ENCODE results near the gene SDK2.

DNA sequence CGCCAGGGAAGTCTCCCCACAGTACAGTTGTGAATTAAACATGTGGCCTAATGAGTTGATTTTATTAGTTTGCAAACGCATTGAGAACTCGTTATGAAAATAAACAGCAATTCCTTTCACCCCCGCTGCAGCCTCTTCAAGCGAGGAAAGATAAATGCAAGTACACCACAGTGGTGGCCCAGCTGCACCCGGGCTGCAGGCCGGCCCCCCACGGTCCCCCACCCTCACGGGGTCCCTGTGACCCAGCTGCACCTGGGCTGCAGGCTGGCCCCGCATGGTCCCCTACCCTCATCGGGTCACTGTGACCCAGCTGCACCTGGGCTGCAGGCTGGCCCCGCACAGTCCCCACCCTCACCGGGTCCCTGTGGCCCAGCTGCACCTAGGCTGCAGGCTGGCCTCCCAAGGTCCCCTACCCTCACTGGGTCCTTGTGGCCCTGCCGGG is 32.2 kb downstream of the SDK2 start:
- TF ChIP-seq, protein P1, sequence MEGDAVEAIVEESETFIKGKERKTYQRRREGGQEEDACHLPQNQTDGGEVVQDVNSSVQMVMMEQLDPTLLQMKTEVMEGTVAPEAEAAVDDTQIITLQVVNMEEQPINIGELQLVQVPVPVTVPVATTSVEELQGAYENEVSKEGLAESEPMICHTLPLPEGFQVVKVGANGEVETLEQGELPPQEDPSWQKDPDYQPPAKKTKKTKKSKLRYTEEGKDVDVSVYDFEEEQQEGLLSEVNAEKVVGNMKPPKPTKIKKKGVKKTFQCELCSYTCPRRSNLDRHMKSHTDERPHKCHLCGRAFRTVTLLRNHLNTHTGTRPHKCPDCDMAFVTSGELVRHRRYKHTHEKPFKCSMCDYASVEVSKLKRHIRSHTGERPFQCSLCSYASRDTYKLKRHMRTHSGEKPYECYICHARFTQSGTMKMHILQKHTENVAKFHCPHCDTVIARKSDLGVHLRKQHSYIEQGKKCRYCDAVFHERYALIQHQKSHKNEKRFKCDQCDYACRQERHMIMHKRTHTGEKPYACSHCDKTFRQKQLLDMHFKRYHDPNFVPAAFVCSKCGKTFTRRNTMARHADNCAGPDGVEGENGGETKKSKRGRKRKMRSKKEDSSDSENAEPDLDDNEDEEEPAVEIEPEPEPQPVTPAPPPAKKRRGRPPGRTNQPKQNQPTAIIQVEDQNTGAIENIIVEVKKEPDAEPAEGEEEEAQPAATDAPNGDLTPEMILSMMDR (conservative IDR thresholded peaks at IDR 0.05; ENCODE audit: low read depth in 2 of 2): no peak
- TF ChIP-seq POLR2AphosphoS5 (IDR thresholded peaks at IDR 0.05; ENCODE audit: low read depth) (no peak), EZH2 (IDR thresholded peaks at IDR 0.05; ENCODE audit: low read depth, unreplicated experiment) (no peak), STAT1 (IDR thresholded peaks at IDR 0.05; ENCODE audit: unreplicated experiment) (no peak), EZH2phosphoT487 (IDR thresholded peaks at IDR 0.05; ENCODE audit: unreplicated experiment) (no peak), ZNF114 (CRISPR knock-in tag; IDR thresholded peaks at IDR 0.05) (no peak), JUNB (IDR thresholded peaks at IDR 0.05; ENCODE audit: unreplicated experiment) (no peak), NANOG (IDR thresholded peaks at IDR 0.05; ENCODE audit: borderline replicate concordance) (no peak), CREB1 (CRISPR knock-in tag; IDR thresholded peaks at IDR 0.05; ENCODE audit: low read depth) (no peak)
- TF ChIP-seq, protein P2, sequence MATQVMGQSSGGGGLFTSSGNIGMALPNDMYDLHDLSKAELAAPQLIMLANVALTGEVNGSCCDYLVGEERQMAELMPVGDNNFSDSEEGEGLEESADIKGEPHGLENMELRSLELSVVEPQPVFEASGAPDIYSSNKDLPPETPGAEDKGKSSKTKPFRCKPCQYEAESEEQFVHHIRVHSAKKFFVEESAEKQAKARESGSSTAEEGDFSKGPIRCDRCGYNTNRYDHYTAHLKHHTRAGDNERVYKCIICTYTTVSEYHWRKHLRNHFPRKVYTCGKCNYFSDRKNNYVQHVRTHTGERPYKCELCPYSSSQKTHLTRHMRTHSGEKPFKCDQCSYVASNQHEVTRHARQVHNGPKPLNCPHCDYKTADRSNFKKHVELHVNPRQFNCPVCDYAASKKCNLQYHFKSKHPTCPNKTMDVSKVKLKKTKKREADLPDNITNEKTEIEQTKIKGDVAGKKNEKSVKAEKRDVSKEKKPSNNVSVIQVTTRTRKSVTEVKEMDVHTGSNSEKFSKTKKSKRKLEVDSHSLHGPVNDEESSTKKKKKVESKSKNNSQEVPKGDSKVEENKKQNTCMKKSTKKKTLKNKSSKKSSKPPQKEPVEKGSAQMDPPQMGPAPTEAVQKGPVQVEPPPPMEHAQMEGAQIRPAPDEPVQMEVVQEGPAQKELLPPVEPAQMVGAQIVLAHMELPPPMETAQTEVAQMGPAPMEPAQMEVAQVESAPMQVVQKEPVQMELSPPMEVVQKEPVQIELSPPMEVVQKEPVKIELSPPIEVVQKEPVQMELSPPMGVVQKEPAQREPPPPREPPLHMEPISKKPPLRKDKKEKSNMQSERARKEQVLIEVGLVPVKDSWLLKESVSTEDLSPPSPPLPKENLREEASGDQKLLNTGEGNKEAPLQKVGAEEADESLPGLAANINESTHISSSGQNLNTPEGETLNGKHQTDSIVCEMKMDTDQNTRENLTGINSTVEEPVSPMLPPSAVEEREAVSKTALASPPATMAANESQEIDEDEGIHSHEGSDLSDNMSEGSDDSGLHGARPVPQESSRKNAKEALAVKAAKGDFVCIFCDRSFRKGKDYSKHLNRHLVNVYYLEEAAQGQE (IDR thresholded peaks at IDR 0.05; ENCODE audit: unreplicated experiment): no peak
- TF ChIP-seq, protein P3, sequence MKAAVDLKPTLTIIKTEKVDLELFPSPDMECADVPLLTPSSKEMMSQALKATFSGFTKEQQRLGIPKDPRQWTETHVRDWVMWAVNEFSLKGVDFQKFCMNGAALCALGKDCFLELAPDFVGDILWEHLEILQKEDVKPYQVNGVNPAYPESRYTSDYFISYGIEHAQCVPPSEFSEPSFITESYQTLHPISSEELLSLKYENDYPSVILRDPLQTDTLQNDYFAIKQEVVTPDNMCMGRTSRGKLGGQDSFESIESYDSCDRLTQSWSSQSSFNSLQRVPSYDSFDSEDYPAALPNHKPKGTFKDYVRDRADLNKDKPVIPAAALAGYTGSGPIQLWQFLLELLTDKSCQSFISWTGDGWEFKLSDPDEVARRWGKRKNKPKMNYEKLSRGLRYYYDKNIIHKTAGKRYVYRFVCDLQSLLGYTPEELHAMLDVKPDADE (IDR thresholded peaks at IDR 0.05): no peak
- TF ChIP-seq, protein P4, sequence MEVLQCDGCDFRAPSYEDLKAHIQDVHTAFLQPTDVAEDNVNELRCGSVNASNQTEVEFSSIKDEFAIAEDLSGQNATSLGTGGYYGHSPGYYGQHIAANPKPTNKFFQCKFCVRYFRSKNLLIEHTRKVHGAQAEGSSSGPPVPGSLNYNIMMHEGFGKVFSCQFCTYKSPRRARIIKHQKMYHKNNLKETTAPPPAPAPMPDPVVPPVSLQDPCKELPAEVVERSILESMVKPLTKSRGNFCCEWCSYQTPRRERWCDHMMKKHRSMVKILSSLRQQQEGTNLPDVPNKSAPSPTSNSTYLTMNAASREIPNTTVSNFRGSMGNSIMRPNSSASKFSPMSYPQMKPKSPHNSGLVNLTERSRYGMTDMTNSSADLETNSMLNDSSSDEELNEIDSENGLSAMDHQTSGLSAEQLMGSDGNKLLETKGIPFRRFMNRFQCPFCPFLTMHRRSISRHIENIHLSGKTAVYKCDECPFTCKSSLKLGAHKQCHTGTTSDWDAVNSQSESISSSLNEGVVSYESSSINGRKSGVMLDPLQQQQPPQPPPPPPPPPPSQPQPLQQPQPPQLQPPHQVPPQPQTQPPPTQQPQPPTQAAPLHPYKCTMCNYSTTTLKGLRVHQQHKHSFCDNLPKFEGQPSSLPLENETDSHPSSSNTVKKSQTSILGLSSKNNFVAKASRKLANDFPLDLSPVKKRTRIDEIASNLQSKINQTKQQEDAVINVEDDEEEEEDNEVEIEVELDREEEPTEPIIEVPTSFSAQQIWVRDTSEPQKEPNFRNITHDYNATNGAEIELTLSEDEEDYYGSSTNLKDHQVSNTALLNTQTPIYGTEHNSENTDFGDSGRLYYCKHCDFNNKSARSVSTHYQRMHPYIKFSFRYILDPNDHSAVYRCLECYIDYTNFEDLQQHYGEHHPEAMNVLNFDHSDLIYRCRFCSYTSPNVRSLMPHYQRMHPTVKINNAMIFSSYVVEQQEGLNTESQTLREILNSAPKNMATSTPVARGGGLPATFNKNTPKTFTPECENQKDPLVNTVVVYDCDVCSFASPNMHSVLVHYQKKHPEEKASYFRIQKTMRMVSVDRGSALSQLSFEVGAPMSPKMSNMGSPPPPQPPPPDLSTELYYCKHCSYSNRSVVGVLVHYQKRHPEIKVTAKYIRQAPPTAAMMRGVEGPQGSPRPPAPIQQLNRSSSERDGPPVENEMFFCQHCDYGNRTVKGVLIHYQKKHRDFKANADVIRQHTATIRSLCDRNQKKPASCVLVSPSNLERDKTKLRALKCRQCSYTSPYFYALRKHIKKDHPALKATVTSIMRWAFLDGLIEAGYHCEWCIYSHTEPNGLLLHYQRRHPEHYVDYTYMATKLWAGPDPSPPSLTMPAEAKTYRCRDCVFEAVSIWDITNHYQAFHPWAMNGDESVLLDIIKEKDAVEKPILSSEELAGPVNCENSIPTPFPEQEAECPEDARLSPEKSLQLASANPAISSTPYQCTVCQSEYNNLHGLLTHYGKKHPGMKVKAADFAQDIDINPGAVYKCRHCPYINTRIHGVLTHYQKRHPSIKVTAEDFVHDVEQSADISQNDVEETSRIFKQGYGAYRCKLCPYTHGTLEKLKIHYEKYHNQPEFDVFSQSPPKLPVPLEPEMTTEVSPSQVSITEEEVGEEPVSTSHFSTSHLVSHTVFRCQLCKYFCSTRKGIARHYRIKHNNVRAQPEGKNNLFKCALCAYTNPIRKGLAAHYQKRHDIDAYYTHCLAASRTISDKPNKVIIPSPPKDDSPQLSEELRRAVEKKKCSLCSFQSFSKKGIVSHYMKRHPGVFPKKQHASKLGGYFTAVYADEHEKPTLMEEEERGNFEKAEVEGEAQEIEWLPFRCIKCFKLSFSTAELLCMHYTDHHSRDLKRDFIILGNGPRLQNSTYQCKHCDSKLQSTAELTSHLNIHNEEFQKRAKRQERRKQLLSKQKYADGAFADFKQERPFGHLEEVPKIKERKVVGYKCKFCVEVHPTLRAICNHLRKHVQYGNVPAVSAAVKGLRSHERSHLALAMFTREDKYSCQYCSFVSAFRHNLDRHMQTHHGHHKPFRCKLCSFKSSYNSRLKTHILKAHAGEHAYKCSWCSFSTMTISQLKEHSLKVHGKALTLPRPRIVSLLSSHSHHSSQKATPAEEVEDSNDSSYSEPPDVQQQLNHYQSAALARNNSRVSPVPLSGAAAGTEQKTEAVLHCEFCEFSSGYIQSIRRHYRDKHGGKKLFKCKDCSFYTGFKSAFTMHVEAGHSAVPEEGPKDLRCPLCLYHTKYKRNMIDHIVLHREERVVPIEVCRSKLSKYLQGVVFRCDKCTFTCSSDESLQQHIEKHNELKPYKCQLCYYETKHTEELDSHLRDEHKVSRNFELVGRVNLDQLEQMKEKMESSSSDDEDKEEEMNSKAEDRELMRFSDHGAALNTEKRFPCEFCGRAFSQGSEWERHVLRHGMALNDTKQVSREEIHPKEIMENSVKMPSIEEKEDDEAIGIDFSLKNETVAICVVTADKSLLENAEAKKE (CRISPR knock-in tag; IDR thresholded peaks at IDR 0.05): no peak
